HEK293 (cell line): Measurements from ENCODE around the gene CBX1.

Source experiments
- MZF1 ChIP-seq: fragments of 450-650 bp; formaldehyde crosslinking; IDR thresholded peaks from 2 replicates; pipeline ENCODE4 v1.5.1; 2017; ENCODE audit warnings: missing biosample characterization, missing genetic modification characterization, borderline replicate concordance
- OSR2 ChIP-seq: fragments of 450-650 bp; formaldehyde crosslinking; IDR thresholded peaks from 2 replicates; pipeline ENCODE4 v1.5.1; 2016; ENCODE audit warnings: missing biosample characterization, missing genetic modification characterization
- ZEB2 ChIP-seq: fragments of 450-650 bp; formaldehyde crosslinking; IDR thresholded peaks from 2 replicates; pipeline ENCODE4 v1.5.1; 2016; ENCODE audit warnings: missing biosample characterization, missing genetic modification characterization
- ZNF112 ChIP-seq: fragments of 450-650 bp; formaldehyde crosslinking; IDR thresholded peaks from 2 replicates; pipeline ENCODE4 v1.5.0; 2017; ENCODE audit warnings: missing biosample characterization, missing genetic modification characterization
- ZNF132 ChIP-seq: fragments of 450-650 bp; formaldehyde crosslinking; IDR thresholded peaks from 2 replicates; pipeline ENCODE4 v1.5.1; 2017; ENCODE audit warnings: missing biosample characterization, missing genetic modification characterization, borderline replicate concordance
- ZNF140 ChIP-seq: fragments of 450-650 bp; formaldehyde crosslinking; IDR thresholded peaks from 2 replicates; pipeline ENCODE4 v1.5.1; 2016; ENCODE audit warnings: missing biosample characterization, missing genetic modification characterization
- ZNF146 ChIP-seq: fragments of 450-650 bp; formaldehyde crosslinking; IDR thresholded peaks from 2 replicates; pipeline ENCODE4 v1.5.1; 2016; ENCODE audit warnings: missing biosample characterization, missing genetic modification characterization
- ZNF214 ChIP-seq: fragments of 450-650 bp; formaldehyde crosslinking; IDR thresholded peaks from 2 replicates; pipeline ENCODE4 v1.5.1; 2017; ENCODE audit warnings: missing biosample characterization, mild to moderate bottlenecking, missing genetic modification characterization, borderline replicate concordance
- ZNF292 ChIP-seq: fragments of 450-650 bp; formaldehyde crosslinking; IDR thresholded peaks from 2 replicates; pipeline ENCODE4 v1.5.1; 2016; ENCODE audit warnings: low read depth, missing biosample characterization, missing genetic modification characterization, borderline replicate concordance
- ZNF354C ChIP-seq: fragments of 450-650 bp; formaldehyde crosslinking; IDR thresholded peaks from 2 replicates; pipeline ENCODE4 v1.5.1; 2016; ENCODE audit warnings: missing biosample characterization, missing genetic modification characterization, low read depth, borderline replicate concordance
- ZNF521 ChIP-seq: fragments of 450-650 bp; formaldehyde crosslinking; IDR thresholded peaks from 2 replicates; pipeline ENCODE4 v1.5.1; 2017; ENCODE audit warnings: missing biosample characterization, mild to moderate bottlenecking, missing genetic modification characterization
- ZNF549 ChIP-seq: fragments of 450-650 bp; IDR thresholded peaks from 2 replicates; pipeline ENCODE4 v1.5.1; 2018; ENCODE audit warnings: missing biosample characterization, missing genetic modification characterization, mild to moderate bottlenecking, inconsistent platforms, moderate library complexity
- ZNF560 ChIP-seq: fragments of 450-650 bp; formaldehyde crosslinking; IDR thresholded peaks from 2 replicates; pipeline ENCODE4 v1.5.1; 2017; ENCODE audit warnings: missing biosample characterization, missing genetic modification characterization, borderline replicate concordance
- ZNF624 ChIP-seq: fragments of 450-650 bp; formaldehyde crosslinking; IDR thresholded peaks from 2 replicates; pipeline ENCODE4 v1.5.1; 2017; ENCODE audit warnings: missing biosample characterization, missing genetic modification characterization
- ZNF768 ChIP-seq: fragments of 450-650 bp; formaldehyde crosslinking; IDR thresholded peaks from 2 replicates; pipeline ENCODE4 v1.5.1; 2018; ENCODE audit warnings: missing biosample characterization, mild to moderate bottlenecking, missing genetic modification characterization
- ZSCAN23 ChIP-seq: fragments of 450-650 bp; formaldehyde crosslinking; IDR thresholded peaks from 2 replicates; pipeline ENCODE4 v1.5.1; 2016; ENCODE audit warnings: missing biosample characterization, missing genetic modification characterization
- TF ChIP-seq, protein P1 (sequence below): fragments of 450-650 bp; formaldehyde crosslinking; IDR thresholded peaks from 2 replicates; pipeline ENCODE4 v1.5.1; 2016; ENCODE audit warnings: missing biosample characterization, missing genetic modification characterization
- TF ChIP-seq, protein P2 (sequence below): fragments of 450-650 bp; formaldehyde crosslinking; IDR thresholded peaks from 2 replicates; pipeline ENCODE4 v1.5.1; 2017; ENCODE audit warnings: missing biosample characterization, mild to moderate bottlenecking, missing genetic modification characterization, moderate library complexity
- TF ChIP-seq, protein P3 (sequence below): fragments of 450-650 bp; formaldehyde crosslinking; IDR thresholded peaks from 2 replicates; pipeline ENCODE4 v1.5.1; 2016; ENCODE audit warnings: missing biosample characterization, missing genetic modification characterization
- TF ChIP-seq, protein P4 (sequence below): fragments of 450-650 bp; IDR thresholded peaks from 2 replicates; pipeline ENCODE4 v1.5.1; 2018; ENCODE audit warnings: missing biosample characterization, mild to moderate bottlenecking, missing genetic modification characterization
- TF ChIP-seq, protein P5 (sequence below): fragments of 450-650 bp; formaldehyde crosslinking; IDR thresholded peaks from 2 replicates; pipeline ENCODE4 v1.5.1; 2016; ENCODE audit warnings: missing biosample characterization, missing genetic modification characterization, borderline replicate concordance

Gene CBX1

DNA sequence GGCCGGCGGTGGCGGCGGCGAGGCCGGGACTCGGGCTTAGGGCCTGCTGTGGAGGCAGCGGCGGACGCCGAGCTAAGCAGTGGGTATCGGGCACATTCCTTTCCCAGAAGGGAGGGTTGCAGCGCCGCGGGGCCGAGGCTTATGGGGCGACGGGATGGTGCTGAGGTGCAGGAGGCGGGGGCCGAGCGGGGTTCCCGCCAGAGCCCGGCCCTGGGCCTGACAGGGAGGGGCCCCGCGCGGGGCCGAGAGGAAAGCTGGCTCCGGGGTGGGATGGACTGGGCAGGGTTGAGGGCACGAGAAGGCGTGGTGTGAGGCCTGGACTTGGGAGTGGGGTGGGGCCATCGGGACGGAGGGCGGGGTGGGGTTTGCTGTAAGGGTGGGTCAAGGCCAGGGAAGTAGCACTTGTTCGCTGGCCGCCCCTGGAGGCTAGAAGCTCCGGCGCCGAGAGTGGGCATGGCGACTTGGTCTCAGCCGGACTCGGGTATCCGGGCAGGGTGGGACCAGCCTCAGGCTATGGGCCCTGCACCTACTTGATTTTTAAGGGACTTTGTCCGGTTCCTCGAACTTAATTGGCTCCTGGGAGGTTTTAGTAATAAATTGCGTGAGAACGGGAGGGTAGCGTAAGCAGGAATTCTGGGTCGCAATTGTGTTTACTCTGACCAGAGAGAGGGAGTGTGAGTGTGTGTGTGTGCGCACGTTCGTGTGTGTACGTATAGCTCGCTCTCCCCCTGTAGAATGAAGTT, 52.7 kb downstream of the CBX1 start (continued):
- TF ChIP-seq ZNF132, result no peak
- TF ChIP-seq, protein P1, sequence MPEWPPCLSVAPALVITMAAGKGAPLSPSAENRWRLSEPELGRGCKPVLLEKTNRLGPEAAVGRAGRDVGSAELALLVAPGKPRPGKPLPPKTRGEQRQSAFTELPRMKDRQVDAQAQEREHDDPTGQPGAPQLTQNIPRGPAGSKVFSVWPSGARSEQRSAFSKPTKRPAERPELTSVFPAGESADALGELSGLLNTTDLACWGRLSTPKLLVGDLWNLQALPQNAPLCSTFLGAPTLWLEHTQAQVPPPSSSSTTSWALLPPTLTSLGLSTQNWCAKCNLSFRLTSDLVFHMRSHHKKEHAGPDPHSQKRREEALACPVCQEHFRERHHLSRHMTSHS (tag by site-specific recombination), result no peak
- TF ChIP-seq ZNF292 (tag by site-specific recombination), result no peak
- no peak for TF ChIP-seq ZNF560 (tag by site-specific recombination)
- TF ChIP-seq, protein P2, sequence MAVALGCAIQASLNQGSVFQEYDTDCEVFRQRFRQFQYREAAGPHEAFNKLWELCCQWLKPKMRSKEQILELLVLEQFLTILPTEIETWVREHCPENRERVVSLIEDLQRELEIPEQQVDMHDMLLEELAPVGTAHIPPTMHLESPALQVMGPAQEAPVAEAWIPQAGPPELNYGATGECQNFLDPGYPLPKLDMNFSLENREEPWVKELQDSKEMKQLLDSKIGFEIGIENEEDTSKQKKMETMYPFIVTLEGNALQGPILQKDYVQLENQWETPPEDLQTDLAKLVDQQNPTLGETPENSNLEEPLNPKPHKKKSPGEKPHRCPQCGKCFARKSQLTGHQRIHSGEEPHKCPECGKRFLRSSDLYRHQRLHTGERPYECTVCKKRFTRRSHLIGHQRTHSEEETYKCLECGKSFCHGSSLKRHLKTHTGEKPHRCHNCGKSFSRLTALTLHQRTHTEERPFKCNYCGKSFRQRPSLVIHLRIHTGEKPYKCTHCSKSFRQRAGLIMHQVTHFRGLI, result no peak; the same call in 1 of the 2 replicates
- no peak for TF ChIP-seq ZNF140 (tag by site-specific recombination)
- TF ChIP-seq ZNF549 (tag by site-specific recombination), result no peak
- no peak for TF ChIP-seq ZNF624 (tag by site-specific recombination)
- no peak for TF ChIP-seq ZNF354C (tag by site-specific recombination)
- TF ChIP-seq ZNF521 (tag by site-specific recombination), result no peak
- TF ChIP-seq MZF1 (tag by site-specific recombination), result no peak
- peak; percentile 50 for TF ChIP-seq ZNF146 (tag by site-specific recombination)
- TF ChIP-seq OSR2 (tag by site-specific recombination), result peak; percentile 35; the same call in 1 of the 2 replicates
- TF ChIP-seq ZNF768 (tag by site-specific recombination), result no peak
- no peak for TF ChIP-seq ZNF112
- TF ChIP-seq, protein P3, sequence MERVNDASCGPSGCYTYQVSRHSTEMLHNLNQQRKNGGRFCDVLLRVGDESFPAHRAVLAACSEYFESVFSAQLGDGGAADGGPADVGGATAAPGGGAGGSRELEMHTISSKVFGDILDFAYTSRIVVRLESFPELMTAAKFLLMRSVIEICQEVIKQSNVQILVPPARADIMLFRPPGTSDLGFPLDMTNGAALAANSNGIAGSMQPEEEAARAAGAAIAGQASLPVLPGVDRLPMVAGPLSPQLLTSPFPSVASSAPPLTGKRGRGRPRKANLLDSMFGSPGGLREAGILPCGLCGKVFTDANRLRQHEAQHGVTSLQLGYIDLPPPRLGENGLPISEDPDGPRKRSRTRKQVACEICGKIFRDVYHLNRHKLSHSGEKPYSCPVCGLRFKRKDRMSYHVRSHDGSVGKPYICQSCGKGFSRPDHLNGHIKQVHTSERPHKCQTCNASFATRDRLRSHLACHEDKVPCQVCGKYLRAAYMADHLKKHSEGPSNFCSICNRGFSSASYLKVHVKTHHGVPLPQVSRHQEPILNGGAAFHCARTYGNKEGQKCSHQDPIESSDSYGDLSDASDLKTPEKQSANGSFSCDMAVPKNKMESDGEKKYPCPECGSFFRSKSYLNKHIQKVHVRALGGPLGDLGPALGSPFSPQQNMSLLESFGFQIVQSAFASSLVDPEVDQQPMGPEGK (tag by site-specific recombination), result peak; percentile 96
- TF ChIP-seq ZNF214, result no peak
- TF ChIP-seq, protein P4, sequence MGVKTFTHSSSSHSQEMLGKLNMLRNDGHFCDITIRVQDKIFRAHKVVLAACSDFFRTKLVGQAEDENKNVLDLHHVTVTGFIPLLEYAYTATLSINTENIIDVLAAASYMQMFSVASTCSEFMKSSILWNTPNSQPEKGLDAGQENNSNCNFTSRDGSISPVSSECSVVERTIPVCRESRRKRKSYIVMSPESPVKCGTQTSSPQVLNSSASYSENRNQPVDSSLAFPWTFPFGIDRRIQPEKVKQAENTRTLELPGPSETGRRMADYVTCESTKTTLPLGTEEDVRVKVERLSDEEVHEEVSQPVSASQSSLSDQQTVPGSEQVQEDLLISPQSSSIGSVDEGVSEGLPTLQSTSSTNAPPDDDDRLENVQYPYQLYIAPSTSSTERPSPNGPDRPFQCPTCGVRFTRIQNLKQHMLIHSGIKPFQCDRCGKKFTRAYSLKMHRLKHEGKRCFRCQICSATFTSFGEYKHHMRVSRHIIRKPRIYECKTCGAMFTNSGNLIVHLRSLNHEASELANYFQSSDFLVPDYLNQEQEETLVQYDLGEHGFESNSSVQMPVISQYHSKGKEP (tag by site-specific recombination), result no peak
- peak; percentile 73; the same call in 1 of the 2 replicates for TF ChIP-seq ZSCAN23
- TF ChIP-seq, protein P5, sequence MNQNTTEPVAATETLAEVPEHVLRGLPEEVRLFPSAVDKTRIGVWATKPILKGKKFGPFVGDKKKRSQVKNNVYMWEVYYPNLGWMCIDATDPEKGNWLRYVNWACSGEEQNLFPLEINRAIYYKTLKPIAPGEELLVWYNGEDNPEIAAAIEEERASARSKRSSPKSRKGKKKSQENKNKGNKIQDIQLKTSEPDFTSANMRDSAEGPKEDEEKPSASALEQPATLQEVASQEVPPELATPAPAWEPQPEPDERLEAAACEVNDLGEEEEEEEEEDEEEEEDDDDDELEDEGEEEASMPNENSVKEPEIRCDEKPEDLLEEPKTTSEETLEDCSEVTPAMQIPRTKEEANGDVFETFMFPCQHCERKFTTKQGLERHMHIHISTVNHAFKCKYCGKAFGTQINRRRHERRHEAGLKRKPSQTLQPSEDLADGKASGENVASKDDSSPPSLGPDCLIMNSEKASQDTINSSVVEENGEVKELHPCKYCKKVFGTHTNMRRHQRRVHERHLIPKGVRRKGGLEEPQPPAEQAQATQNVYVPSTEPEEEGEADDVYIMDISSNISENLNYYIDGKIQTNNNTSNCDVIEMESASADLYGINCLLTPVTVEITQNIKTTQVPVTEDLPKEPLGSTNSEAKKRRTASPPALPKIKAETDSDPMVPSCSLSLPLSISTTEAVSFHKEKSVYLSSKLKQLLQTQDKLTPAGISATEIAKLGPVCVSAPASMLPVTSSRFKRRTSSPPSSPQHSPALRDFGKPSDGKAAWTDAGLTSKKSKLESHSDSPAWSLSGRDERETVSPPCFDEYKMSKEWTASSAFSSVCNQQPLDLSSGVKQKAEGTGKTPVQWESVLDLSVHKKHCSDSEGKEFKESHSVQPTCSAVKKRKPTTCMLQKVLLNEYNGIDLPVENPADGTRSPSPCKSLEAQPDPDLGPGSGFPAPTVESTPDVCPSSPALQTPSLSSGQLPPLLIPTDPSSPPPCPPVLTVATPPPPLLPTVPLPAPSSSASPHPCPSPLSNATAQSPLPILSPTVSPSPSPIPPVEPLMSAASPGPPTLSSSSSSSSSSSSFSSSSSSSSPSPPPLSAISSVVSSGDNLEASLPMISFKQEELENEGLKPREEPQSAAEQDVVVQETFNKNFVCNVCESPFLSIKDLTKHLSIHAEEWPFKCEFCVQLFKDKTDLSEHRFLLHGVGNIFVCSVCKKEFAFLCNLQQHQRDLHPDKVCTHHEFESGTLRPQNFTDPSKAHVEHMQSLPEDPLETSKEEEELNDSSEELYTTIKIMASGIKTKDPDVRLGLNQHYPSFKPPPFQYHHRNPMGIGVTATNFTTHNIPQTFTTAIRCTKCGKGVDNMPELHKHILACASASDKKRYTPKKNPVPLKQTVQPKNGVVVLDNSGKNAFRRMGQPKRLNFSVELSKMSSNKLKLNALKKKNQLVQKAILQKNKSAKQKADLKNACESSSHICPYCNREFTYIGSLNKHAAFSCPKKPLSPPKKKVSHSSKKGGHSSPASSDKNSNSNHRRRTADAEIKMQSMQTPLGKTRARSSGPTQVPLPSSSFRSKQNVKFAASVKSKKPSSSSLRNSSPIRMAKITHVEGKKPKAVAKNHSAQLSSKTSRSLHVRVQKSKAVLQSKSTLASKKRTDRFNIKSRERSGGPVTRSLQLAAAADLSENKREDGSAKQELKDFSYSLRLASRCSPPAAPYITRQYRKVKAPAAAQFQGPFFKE (tag by site-specific recombination), result no peak
- peak; percentile 94 for TF ChIP-seq ZEB2 (tag by site-specific recombination)
